PC-3 (cell line): ENCODE data around the gene TMCC2.

Experiments
- CTCF ChIP-seq: fragments of 300-600 bp; sonication (generic); conservative IDR thresholded peaks from 2 replicates; pipeline ENCODE4 v1.5.1; 2017; ENCODE audit warnings: antibody characterized with exemption, low read depth, mild to moderate bottlenecking, low read length
- EZH2phosphoT487 ChIP-seq: fragments of 300-600 bp; sonication (generic); IDR thresholded peaks from 2 replicates; pipeline ENCODE4 v1.6.1; 2018; ENCODE audit warnings: mild to moderate bottlenecking, antibody characterized with exemption, low read length, borderline replicate concordance

DNA sequence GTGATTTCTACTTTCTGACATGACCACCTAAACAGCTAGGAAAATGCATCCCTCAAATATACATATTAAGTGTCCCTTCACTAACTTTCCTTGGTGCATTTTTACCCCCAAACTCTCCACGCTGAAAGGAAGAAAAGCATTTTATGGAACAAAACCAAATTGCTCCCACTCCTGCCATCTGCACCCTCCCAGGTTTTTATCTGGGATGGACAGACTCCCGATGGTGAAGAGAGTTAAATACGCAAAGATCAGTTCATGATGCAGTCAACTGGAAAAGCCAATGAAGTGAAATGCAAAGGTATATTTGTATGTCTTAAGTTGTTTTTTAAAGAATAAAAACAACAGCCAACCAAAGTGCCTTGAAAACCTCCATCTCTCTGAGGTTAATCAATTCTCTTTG lies 18.9 kb upstream of the TMCC2 start:
- TF ChIP-seq CTCF (no peak), EZH2phosphoT487 (no peak)
